Measurements from ENCODE around the gene MYL6B. TPM values are rescaled to one million over a fixed set of nuclear protein-coding genes. Genes with fewer than 3 reads are reported as not detected.

MYL6B gene
- total RNA-seq, 1 donor from 2014 or later: 54.1 TPM

GRCh38 chr12:56197921-56198635, 45.7 kb downstream of the MYL6B start:
- no peak for TF ChIP-seq CTCF (IDR thresholded peaks at IDR 0.05; ENCODE audit: borderline replicate concordance)
- no peak for DNase-seq
- no peaks in the 10 kb centered on the region for H3K36me3 ChIP-seq
- no peaks in the 10 kb centered on the region for H3K27me3 ChIP-seq (ENCODE audit: low read depth)
- no peak overlapping the region for H3K27ac ChIP-seq (replicated peaks)
- no peak overlapping the region for H3K4me3 ChIP-seq
- intact Hi-C loops (cut with micrococcal nuclease): no loop called here
- peaks cover 7% of the 10 kb centered on the region for H3K4me1 ChIP-seq
- H3K9me3 ChIP-seq (replicated peaks): no peaks in the 10 kb centered on the region

GRCh38 chr12:56198836-56199235, 46.4 kb downstream of the MYL6B start:
- no peak for TF ChIP-seq CTCF (IDR thresholded peaks at IDR 0.05; ENCODE audit: borderline replicate concordance)
- no peaks in the 10 kb centered on the region for H3K36me3 ChIP-seq
- intact Hi-C loops (cut with micrococcal nuclease): no loop called here
- H3K4me3 ChIP-seq: no peak overlapping the region
- peaks cover 7% of the 10 kb centered on the region for H3K4me1 ChIP-seq
- no peaks in the 10 kb centered on the region for H3K27me3 ChIP-seq (ENCODE audit: low read depth)
- H3K9me3 ChIP-seq (replicated peaks): no peaks in the 10 kb centered on the region
- no peak overlapping the region for H3K27ac ChIP-seq (replicated peaks)
- DNase-seq: no peak

- Histone ChIP-seq H3K4me3 (no peak overlapping the region), H3K9me3 (replicated peaks) (no peaks in the 10 kb centered on the region), H3K27ac (replicated peaks) (no peak overlapping the region), H3K36me3 (peaks cover 24% of the 10 kb centered on the region), H3K4me1 (peaks cover 17% of the 10 kb centered on the region), H3K27me3 (ENCODE audit: low read depth) (no peaks in the 10 kb centered on the region)
- intact Hi-C loops (cut with micrococcal nuclease): no loop called here
- no peak for DNase-seq
- TF ChIP-seq CTCF (IDR thresholded peaks at IDR 0.05; ENCODE audit: borderline replicate concordance): no peak
These were observed 50.0 kb downstream of the MYL6B start for GRCh38 chr12:56202366-56202765.

GRCh38 chr12:56202838-56203237, 50.5 kb downstream of the MYL6B start:
- intact Hi-C loops (cut with micrococcal nuclease): no loop called here
- DNase-seq: no peak

GRCh38 chr12:56204275-56204674, 51.9 kb downstream of the MYL6B start:
- H3K4me3 ChIP-seq: no peak overlapping the region
- intact Hi-C loops (cut with micrococcal nuclease): no loop called here
- H3K4me1 ChIP-seq: peaks cover 17% of the 10 kb centered on the region
- TF ChIP-seq CTCF (IDR thresholded peaks at IDR 0.05; ENCODE audit: borderline replicate concordance): no peak
- peak overlapping the region; percentile 56 for H3K27ac ChIP-seq (replicated peaks)
- no peak for DNase-seq
- peaks cover 43% of the 10 kb centered on the region for H3K36me3 ChIP-seq
- no peaks in the 10 kb centered on the region for H3K27me3 ChIP-seq (ENCODE audit: low read depth)
- H3K9me3 ChIP-seq (replicated peaks): no peaks in the 10 kb centered on the region

More at GRCh38 chr12:56202838-56203237, 50.5 kb downstream of the MYL6B start:
- Histone ChIP-seq H3K36me3 (peaks cover 29% of the 10 kb centered on the region), H3K9me3 (replicated peaks) (no peaks in the 10 kb centered on the region), H3K27me3 (ENCODE audit: low read depth) (no peaks in the 10 kb centered on the region), H3K4me1 (peaks cover 17% of the 10 kb centered on the region), H3K27ac (replicated peaks) (no peak overlapping the region), H3K4me3 (no peak overlapping the region)
- TF ChIP-seq CTCF (IDR thresholded peaks at IDR 0.05; ENCODE audit: borderline replicate concordance): no peak

Measured in left ventricle myocardium inferior (tissue), 1 donor.